Measurements from ENCODE around the gene MAB21L4. TPM values are rescaled to one million over a fixed set of nuclear protein-coding genes. Genes with fewer than 3 reads are reported as not detected.

The MAB21L4 gene
- total and polyA plus RNA-seq, 2 of the 8 experiments (the other 6 are each of a cell fraction or from before 2014, with no cell fraction given): 0.11 TPM; not detected in 1

GRCh38 chr2:240886678-240887609, 9.0 kb downstream of the MAB21L4 start:
- H2BK5ac ChIP-seq (ENCODE audit: low read depth, low read length): no peak overlapping the region
- H2BK15ac ChIP-seq (ENCODE audit: low read length): no peak overlapping the region
- no peaks in the 10 kb centered on the region for H3K36me3 ChIP-seq (ENCODE audit: control insufficient read depth in 2 of 4, insufficient read depth in 4 of 4, low read length in 3 of 4)
- no peaks in the 10 kb centered on the region for H4K20me1 ChIP-seq (replicated peaks in 1 of 2; ENCODE audit: control insufficient read depth in 1 of 2, insufficient read depth in 2 of 2, low read length in 2 of 2)
- no peak overlapping the region for H3K4ac ChIP-seq (replicated peaks; ENCODE audit: insufficient read length, low read depth, low read length)
- FAIRE-seq (no peak), DNase-seq (ENCODE audit: low read depth in 1 of 2, low spot score in 2 of 2) (no peak)
- no peak overlapping the region for H3K9ac ChIP-seq (replicated peaks in 1 of 4; ENCODE audit: extremely low read depth in 1 of 4, low read depth in 3 of 4, low read length in 3 of 4)
- no peaks in the 10 kb centered on the region for H3K9me3 ChIP-seq (ENCODE audit: insufficient read depth in 2 of 2, low read depth in 1 of 2, low read length in 1 of 2)
- H4K5ac ChIP-seq (ENCODE audit: insufficient read length, low read depth, low read length): no peak overlapping the region
- no peak overlapping the region for H2BK20ac ChIP-seq (ENCODE audit: low read length)
- no peak overlapping the region for H3K18ac ChIP-seq (ENCODE audit: extremely low read depth, low read length)
- no peak overlapping the region for H4K8ac ChIP-seq (ENCODE audit: extremely low read depth, insufficient read depth, low read length)
- no peaks in the 10 kb centered on the region for H3K79me2 ChIP-seq (ENCODE audit: control insufficient read depth in 1 of 2, insufficient read depth in 2 of 2, low read length in 2 of 2)
- H3K79me1 ChIP-seq (ENCODE audit: low read depth, low read length): no peaks in the 10 kb centered on the region
- no peak overlapping the region for H3K14ac ChIP-seq (ENCODE audit: insufficient read length)
- H3K4me1 ChIP-seq (replicated peaks in 1 of 4; ENCODE audit: control insufficient read depth in 3 of 4, insufficient read depth in 4 of 4, low read length in 3 of 4): no peaks in the 10 kb centered on the region; a peak in 2 of 7 replicates
- no peak overlapping the region for H2BK120ac ChIP-seq (replicated peaks; ENCODE audit: low read depth, low read length)
- 87% methylated on average over 18 of the region's 18 CpGs; no CpG with 5 or more reads in 1 of the 2 experiments for whole genome bisulfite sequencing, 2 experiments (ENCODE audit: extremely low coverage in 1 of 2, insufficient coverage in 1 of 2, insufficient read length in 1 of 2, insufficient replicate concordance in 2 of 2, low coverage in 1 of 2, low lambda C conversion rate in 2 of 2, missing lambda C conversion rate in 1 of 2)
- H3K27ac ChIP-seq (ENCODE audit: low read depth, low read length): no peak overlapping the region
- no peaks in the 10 kb centered on the region for H3K27me3 ChIP-seq (replicated peaks in 1 of 4; ENCODE audit: control insufficient read depth in 3 of 4, extremely low read depth in 1 of 4, insufficient read depth in 3 of 4, low read length in 3 of 4)
- H4K91ac ChIP-seq (replicated peaks; ENCODE audit: insufficient read length, low read length): no peak overlapping the region
- no peak overlapping the region for H2BK12ac ChIP-seq (ENCODE audit: low read depth, low read length)
- no peak overlapping the region for H3K56ac ChIP-seq (replicated peaks; ENCODE audit: insufficient read length, low read depth, low read length)
- no peak overlapping the region for H3K4me3 ChIP-seq (ENCODE audit: extremely low read depth in 1 of 4, insufficient read depth in 2 of 4, low read depth in 3 of 4, low read length in 4 of 4)
- H3K4me2 ChIP-seq (ENCODE audit: insufficient read depth in 1 of 2, low read depth in 2 of 2, low read length in 2 of 2): no peak overlapping the region
- H3K23ac ChIP-seq (ENCODE audit: insufficient read length): no peak overlapping the region
- H2AFZ ChIP-seq (ENCODE audit: low read length): no peak overlapping the region
- no peak for TF ChIP-seq SIN3A (conservative IDR thresholded peaks at IDR 0.05 in 1 of 2, IDR thresholded peaks at IDR 0.05 in 1 of 2; ENCODE audit: low read depth in 1 of 2, low read length in 2 of 2)
- TF ChIP-seq, protein P1, sequence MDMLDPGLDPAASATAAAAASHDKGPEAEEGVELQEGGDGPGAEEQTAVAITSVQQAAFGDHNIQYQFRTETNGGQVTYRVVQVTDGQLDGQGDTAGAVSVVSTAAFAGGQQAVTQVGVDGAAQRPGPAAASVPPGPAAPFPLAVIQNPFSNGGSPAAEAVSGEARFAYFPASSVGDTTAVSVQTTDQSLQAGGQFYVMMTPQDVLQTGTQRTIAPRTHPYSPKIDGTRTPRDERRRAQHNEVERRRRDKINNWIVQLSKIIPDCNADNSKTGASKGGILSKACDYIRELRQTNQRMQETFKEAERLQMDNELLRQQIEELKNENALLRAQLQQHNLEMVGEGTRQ (IDR thresholded peaks at IDR 0.05; ENCODE audit: low read length): no peak
- TF ChIP-seq CEBPB (IDR thresholded peaks at IDR 0.05; ENCODE audit: low read depth, low read length): no peak
- TF ChIP-seq CREB1 (IDR thresholded peaks at IDR 0.05): no peak
- no peak for TF ChIP-seq PHF8 (conservative IDR thresholded peaks at IDR 0.05; ENCODE audit: low read depth, low read length)
- TF ChIP-seq GABPA (IDR thresholded peaks at IDR 0.05; ENCODE audit: borderline replicate concordance, insufficient read depth, low read length): no peak
- no peak for TF ChIP-seq TCF12 (IDR thresholded peaks at IDR 0.05; ENCODE audit: low read depth, low read length)
- TF ChIP-seq, protein P2, sequence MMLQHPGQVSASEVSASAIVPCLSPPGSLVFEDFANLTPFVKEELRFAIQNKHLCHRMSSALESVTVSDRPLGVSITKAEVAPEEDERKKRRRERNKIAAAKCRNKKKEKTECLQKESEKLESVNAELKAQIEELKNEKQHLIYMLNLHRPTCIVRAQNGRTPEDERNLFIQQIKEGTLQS (IDR thresholded peaks at IDR 0.05; ENCODE audit: insufficient read depth, low read depth, low read length): no peak
- no peak for TF ChIP-seq RAD21 (IDR thresholded peaks at IDR 0.05 in 1 of 2, conservative IDR thresholded peaks at IDR 0.05 in 1 of 2; ENCODE audit: low read depth in 2 of 2, low read length in 2 of 2)
- TF ChIP-seq CBX5 (IDR thresholded peaks at IDR 0.05; ENCODE audit: low read depth, low read length): no peak
- ChIA-PET CTCF (ENCODE audit: partially characterized antibody) (interaction anchor here (1.0 kb wide), 1 partner anchor 27 kb away, joined by 3 read pairs; no protein-coding TSS in a partner anchor), POLR2A (ENCODE audit: partially characterized antibody) (no interaction called here)
- H3K23me2 ChIP-seq (ENCODE audit: low read depth, low read length): no peaks in the 10 kb centered on the region
- no peak overlapping the region for H2AK5ac ChIP-seq (ENCODE audit: low read depth, low read length)

Measured in H1 (cell line).